Measurements from ENCODE around the gene CHCHD1. TPM values are rescaled to one million over a fixed set of nuclear protein-coding genes. Genes with fewer than 3 reads are reported as not detected.

CHCHD1 gene
- total and polyA plus RNA-seq, 2 donors (not counting 3 experiments of a cell fraction or from before 2014, with no cell fraction given): 31.7 to 39.2 TPM

GRCh38 chr10:73819081-73819480 lies 37.2 kb downstream of the CHCHD1 start:
- Histone ChIP-seq H3K79me2 (ENCODE audit: control insufficient read depth, insufficient read depth, low read length) (no peaks in the 10 kb centered on the region), H3K4me2 (ENCODE audit: insufficient read depth, low read length) (no peak overlapping the region), H3K4me3 (replicated peaks in 1 of 3; ENCODE audit: insufficient read depth in 1 of 3, low read depth in 1 of 3, low read length in 3 of 3) (no peak overlapping the region), H3K9me1 (replicated peaks; ENCODE audit: control insufficient read depth, extremely low read depth, insufficient read depth, low read length) (no peaks in the 10 kb centered on the region), H3K9me3 (replicated peaks; ENCODE audit: control insufficient read depth, insufficient read depth, low read length) (no peaks in the 10 kb centered on the region), H4K20me1 (replicated peaks; ENCODE audit: control insufficient read depth, extremely low read depth, insufficient read depth, low read length) (no peaks in the 10 kb centered on the region), H3K9ac (replicated peaks; ENCODE audit: extremely low read depth, insufficient read depth, low read length) (peak overlapping the region; percentile 27), H3K27me3 (ENCODE audit: control insufficient read depth in 2 of 2, insufficient read depth in 2 of 2, low read length in 2 of 2) (no peaks in the 10 kb centered on the region), H3K36me3 (ENCODE audit: control insufficient read depth in 2 of 2, extremely low read depth in 1 of 2, insufficient read depth in 2 of 2, low read length in 2 of 2) (peaks cover 5 to 6% of the 10 kb centered on the region in 2 experiments), H2AFZ (ENCODE audit: low read depth, low read length) (no peak overlapping the region), H3K4me1 (ENCODE audit: control insufficient read depth, extremely low read depth, insufficient read depth, low read length) (peaks cover 39% of the 10 kb centered on the region), H3K27ac (ENCODE audit: insufficient read depth, low read depth, low read length) (peak overlapping the region; percentile 56)
- dilution Hi-C loops (cut with MboI; ENCODE audit: extremely low pct_ligation_motif_present, low sequenced_read_pairs): no loop called here
- no peak for FAIRE-seq
- TF ChIP-seq POLR2AphosphoS5 (IDR thresholded peaks at IDR 0.05; ENCODE audit: insufficient read depth, low read depth, low read length): no peak
- no TSS peak for BruUV-seq (replicated peaks)
- CTCF ChIA-PET: interaction anchor here (0.7 to 5.8 kb wide), 16 partner anchors 8 to 60 kb away, joined by 3 to 54 read pairs (median 5); partner anchors contain the start of gene CHCHD1
- POLR2A ChIA-PET: no interaction called here
- no peak for DNase-seq (ENCODE audit: low read depth, low spot score)
- intact Hi-C loops (cut with micrococcal nuclease): loop anchor here (1.0 kb wide), 1 partner anchor 18 kb away; no protein-coding TSS in a partner anchor

GRCh38 chr10:73819513-73820093 lies 37.8 kb downstream of the CHCHD1 start:
- H3K36me3 ChIP-seq (ENCODE audit: control insufficient read depth in 2 of 2, extremely low read depth in 1 of 2, insufficient read depth in 2 of 2, low read length in 2 of 2): peaks cover 2 to 6% of the 10 kb centered on the region in 2 experiments
- ChIA-PET CTCF (interaction anchor here (0.6 to 5.8 kb wide), 20 partner anchors 8 to 283 kb away, joined by 3 to 54 read pairs (median 4); partner anchors contain the start of genes CAMK2G and CHCHD1), POLR2A (interaction anchor here (0.6 kb wide), 1 partner anchor 13 kb away, joined by 5 read pairs; no protein-coding TSS in a partner anchor)
- DNase-seq (ENCODE audit: low read depth, low spot score) (peak; percentile 62), FAIRE-seq (peak; percentile 93)
- no peaks in the 10 kb centered on the region for H3K79me2 ChIP-seq (ENCODE audit: control insufficient read depth, insufficient read depth, low read length)
- H4K20me1 ChIP-seq (replicated peaks; ENCODE audit: control insufficient read depth, extremely low read depth, insufficient read depth, low read length): no peaks in the 10 kb centered on the region
- no peak for TF ChIP-seq EZH2 (IDR thresholded peaks at IDR 0.05; ENCODE audit: borderline replicate concordance, low read depth, low read length, severe bottlenecking)
- TF ChIP-seq GATA2 (IDR thresholded peaks at IDR 0.05; ENCODE audit: insufficient read depth, insufficient read length, low read depth, low read length): peak; percentile 75
- peak; percentile 54 for TF ChIP-seq JUN (IDR thresholded peaks at IDR 0.05; ENCODE audit: borderline replicate concordance, insufficient read depth, insufficient read length, low read depth)
- no peak for TF ChIP-seq MAX (IDR thresholded peaks at IDR 0.05; ENCODE audit: insufficient read depth, insufficient read length)
- TF ChIP-seq POLR2AphosphoS5 (IDR thresholded peaks at IDR 0.05; ENCODE audit: insufficient read depth, low read depth, low read length): peak; percentile 55
- TF ChIP-seq FOS (IDR thresholded peaks at IDR 0.05; ENCODE audit: borderline replicate concordance, insufficient read depth, low read length): peak; percentile 82
- TF ChIP-seq, protein P1, sequence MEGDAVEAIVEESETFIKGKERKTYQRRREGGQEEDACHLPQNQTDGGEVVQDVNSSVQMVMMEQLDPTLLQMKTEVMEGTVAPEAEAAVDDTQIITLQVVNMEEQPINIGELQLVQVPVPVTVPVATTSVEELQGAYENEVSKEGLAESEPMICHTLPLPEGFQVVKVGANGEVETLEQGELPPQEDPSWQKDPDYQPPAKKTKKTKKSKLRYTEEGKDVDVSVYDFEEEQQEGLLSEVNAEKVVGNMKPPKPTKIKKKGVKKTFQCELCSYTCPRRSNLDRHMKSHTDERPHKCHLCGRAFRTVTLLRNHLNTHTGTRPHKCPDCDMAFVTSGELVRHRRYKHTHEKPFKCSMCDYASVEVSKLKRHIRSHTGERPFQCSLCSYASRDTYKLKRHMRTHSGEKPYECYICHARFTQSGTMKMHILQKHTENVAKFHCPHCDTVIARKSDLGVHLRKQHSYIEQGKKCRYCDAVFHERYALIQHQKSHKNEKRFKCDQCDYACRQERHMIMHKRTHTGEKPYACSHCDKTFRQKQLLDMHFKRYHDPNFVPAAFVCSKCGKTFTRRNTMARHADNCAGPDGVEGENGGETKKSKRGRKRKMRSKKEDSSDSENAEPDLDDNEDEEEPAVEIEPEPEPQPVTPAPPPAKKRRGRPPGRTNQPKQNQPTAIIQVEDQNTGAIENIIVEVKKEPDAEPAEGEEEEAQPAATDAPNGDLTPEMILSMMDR (IDR thresholded peaks at IDR 0.05; ENCODE audit: extremely low read depth in 1 of 2, insufficient read depth in 1 of 2, low read depth in 1 of 2, low read length in 2 of 2): peak; percentile 42 to 54
- TF ChIP-seq MYC (IDR thresholded peaks at IDR 0.05; ENCODE audit: low read depth, low read length): no peak
- no peak for TF ChIP-seq POLR2A (IDR thresholded peaks at IDR 0.05; ENCODE audit: low read depth, low read length)
- dilution Hi-C loops (cut with MboI; ENCODE audit: extremely low pct_ligation_motif_present, low sequenced_read_pairs): no loop called here
- no peaks in the 10 kb centered on the region for H3K9me3 ChIP-seq (replicated peaks; ENCODE audit: control insufficient read depth, insufficient read depth, low read length)
- H3K4me2 ChIP-seq (ENCODE audit: insufficient read depth, low read length): peak overlapping the region; percentile 7
- H3K9me1 ChIP-seq (replicated peaks; ENCODE audit: control insufficient read depth, extremely low read depth, insufficient read depth, low read length): no peaks in the 10 kb centered on the region
- H3K27me3 ChIP-seq (ENCODE audit: control insufficient read depth in 2 of 2, insufficient read depth in 2 of 2, low read length in 2 of 2): no peaks in the 10 kb centered on the region
- H3K4me3 ChIP-seq (replicated peaks in 1 of 3; ENCODE audit: insufficient read depth in 1 of 3, low read depth in 1 of 3, low read length in 3 of 3): no peak overlapping the region
- H3K4me1 ChIP-seq (ENCODE audit: control insufficient read depth, extremely low read depth, insufficient read depth, low read length): peaks cover 39% of the 10 kb centered on the region
- intact Hi-C loops (cut with micrococcal nuclease): loop anchor here (1.0 kb wide), 1 partner anchor 18 kb away; no protein-coding TSS in a partner anchor
- H3K27ac ChIP-seq (ENCODE audit: insufficient read depth, low read depth, low read length): peak overlapping the region; percentile 56
- BruUV-seq (replicated peaks): TSS peak; percentile 23
- no peak overlapping the region for H2AFZ ChIP-seq (ENCODE audit: low read depth, low read length)
- H3K9ac ChIP-seq (replicated peaks; ENCODE audit: extremely low read depth, insufficient read depth, low read length): peak overlapping the region; percentile 27
